K562 (cell line): ENCODE results near the gene MCHR2. TPM values are rescaled to one million over a fixed set of nuclear protein-coding genes. Genes with fewer than 3 reads are reported as not detected.

Experiments used
- ATAC-seq: fragments of 200-7000 bp; cut with Tn5 transposase; 3 replicates; pipeline ENCODE4 v1.9.1; 2020; ENCODE audit warnings: moderate library complexity
- BruUV-seq: library from RNA; stranded (reverse); fragments of 400-500 nt; replicated peaks from 2 replicates; lab custom pipeline; 2021; lab: Mats Ljungman, UMichigan
- CTCF ChIA-PET: fragments of 300-600 bp; formaldehyde crosslinking; extraction: SDS; loops from one replicate; lab custom pipeline; 2021; ENCODE audit warnings: low intra/inter-chr PET ratio; lab: Yijun Ruan, JAX
- POLR2A ChIA-PET: fragments of 300-600, 350-650 bp; sonication (Branson Sonifier 250); formaldehyde crosslinking; extraction: SDS; loops from one replicate; lab custom pipeline; 2021; ENCODE audit warnings: antibody characterized with exemption, inconsistent platforms; lab: Yijun Ruan, JAX
- DNase-seq, 4 experiments: peaks; one replicate each; pipeline versions ENCODE4 v3.0.0 to v3.0.0-alpha.2; 2011 to 2018; ENCODE audit warnings: low spot score in 3 of 4, mixed read lengths in 3 of 4; ENCODE audit errors: extremely low read depth in 1 of 4
- FAIRE-seq: peaks from 2 replicates; lab custom pipeline; 2011; peaks lifted over from hg19 to GRCh38; lab: Jason Lieb, UNC
- H2AFZ ChIP-seq: 2 replicates; pipeline ENCODE4 v1.6.0; 2011; ENCODE audit warnings: low read depth, low read length, control low read depth, inconsistent platforms
- H3K27ac ChIP-seq: fragments of 200-600 bp; 3 replicates; pipeline ENCODE4 v1.8.0; 2011; ENCODE audit warnings: low read depth, mild to moderate bottlenecking, control low read depth, inconsistent platforms, low read length, moderate library complexity, mixed read lengths; ENCODE audit errors: extremely low read depth
- H3K27me3 ChIP-seq, 2 experiments: fragments of 300-600 bp in 1 of 2; 2 replicates in 1 of 2; 3 replicates in 1 of 2; pipeline versions ENCODE4 v1.6.0 to v1.8.0; 2011; ENCODE audit warnings: inconsistent platforms in 2 of 2, low read length in 2 of 2, mild to moderate bottlenecking in 1 of 2, mixed read lengths in 1 of 2, moderate library complexity in 1 of 2; ENCODE audit not compliant: control insufficient read depth in 2 of 2, insufficient read depth in 2 of 2
- H3K36me3 ChIP-seq: fragments of 300-600 bp; 3 replicates; pipeline ENCODE4 v1.8.0; 2011; ENCODE audit warnings: mild to moderate bottlenecking, low read length, inconsistent platforms; ENCODE audit not compliant: control insufficient read depth, insufficient read depth
- H3K4me1 ChIP-seq, 2 experiments: fragments of 200-600 bp in 1 of 2; replicated peaks in 1 of 2; 2 replicates in 1 of 2; 3 replicates in 1 of 2; pipeline versions ENCODE4 v1.5.1 to v1.8.0; 2011; ENCODE audit warnings: inconsistent platforms in 2 of 2, low read length in 2 of 2, mild to moderate bottlenecking in 1 of 2, mixed read lengths in 1 of 2, moderate library complexity in 1 of 2; ENCODE audit not compliant: control insufficient read depth in 2 of 2, insufficient read depth in 2 of 2
- H3K4me2 ChIP-seq: 2 replicates; pipeline ENCODE4 v1.6.1; 2011; ENCODE audit warnings: low read length, control low read depth, inconsistent platforms, mixed read lengths; ENCODE audit not compliant: insufficient read depth
- H3K4me3 ChIP-seq: fragments of 200-600 bp; sonication (generic), shearing (Covaris generic); 2 replicates; pipeline ENCODE4 v1.5.1; 2016; ENCODE audit warnings: control low read depth, inconsistent platforms
- H3K79me2 ChIP-seq: fragments of 200-600 bp; 3 replicates; pipeline ENCODE4 v1.8.0; 2011; ENCODE audit warnings: low read length, inconsistent platforms; ENCODE audit not compliant: control insufficient read depth, insufficient read depth
- H3K9ac ChIP-seq, 2 experiments: 2 replicates each; pipeline versions ENCODE4 v1.6.0 to v1.6.1; 2011; ENCODE audit warnings: low read depth in 2 of 2, low read length in 2 of 2, control low read depth in 1 of 2, inconsistent platforms in 1 of 2, mild to moderate bottlenecking in 1 of 2, mixed read lengths in 1 of 2; ENCODE audit not compliant: insufficient read depth in 1 of 2
- H3K9me1 ChIP-seq: one replicate; pipeline ENCODE4 v1.6.0; 2011; ENCODE audit warnings: inconsistent platforms, mild to moderate bottlenecking, low read length, moderate library complexity; ENCODE audit not compliant: control insufficient read depth, insufficient read depth
- H3K9me3 ChIP-seq: replicated peaks from 2 replicates; pipeline ENCODE4 v1.5.1; 2011; ENCODE audit warnings: low read depth, low read length, inconsistent platforms; ENCODE audit not compliant: control insufficient read depth, insufficient read depth
- H4K20me1 ChIP-seq: replicated peaks from 2 replicates; pipeline ENCODE4 v1.6.1; 2011; ENCODE audit warnings: low read length, inconsistent platforms, mixed read lengths; ENCODE audit not compliant: control insufficient read depth, insufficient read depth
- BRF2 ChIP-seq: IDR thresholded peaks from 3 replicates; pipeline ENCODE4 v1.6.1; 2011; ENCODE audit warnings: borderline replicate concordance, mild to moderate bottlenecking; ENCODE audit not compliant: insufficient read length, insufficient read depth
- FOXA1 ChIP-seq: fragments of 450-650 bp; IDR thresholded peaks from 2 replicates; pipeline ENCODE4 v1.6.1; 2016; ENCODE audit warnings: mild to moderate bottlenecking, borderline replicate concordance
- ID3 ChIP-seq, 2 experiments: fragments of 250-450 bp in 1 of 2; fragments of 450-650 bp in 1 of 2; sonication (Bioruptor Pico) in 1 of 2; IDR thresholded peaks; 2 replicates each; pipeline versions ENCODE4 v1.6.1 to v1.8.0; 2016 to 2021; ENCODE audit warnings: mild to moderate bottlenecking in 2 of 2, moderate library complexity in 2 of 2, missing compliant biosample characterization in 1 of 2, missing genetic modification characterization in 1 of 2
- NFE2L1 ChIP-seq: fragments of 450-650 bp; IDR thresholded peaks from 2 replicates; pipeline ENCODE4 v1.6.1; 2016; ENCODE audit warnings: missing genetic modification characterization, low read depth, mild to moderate bottlenecking, missing compliant biosample characterization, moderate library complexity, borderline replicate concordance
- TAF7 ChIP-seq: fragments of 450-650 bp; IDR thresholded peaks from 2 replicates; pipeline ENCODE4 v1.6.1; 2016; ENCODE audit warnings: missing genetic modification characterization, missing compliant biosample characterization
- ZNF764 ChIP-seq: fragments of 250-450 bp; sonication (Bioruptor Pico); IDR thresholded peaks from 2 replicates; pipeline ENCODE4 v1.4.0; 2020; ENCODE audit warnings: low read depth, mild to moderate bottlenecking, moderate library complexity
- WGBS: fragments of 100-300 bp; shearing (Covaris generic); methylation state at CpG from one replicate; pipeline ENCODE4 v1.1.6; 2016; ENCODE audit warnings: low coverage, mixed read lengths; ENCODE audit not compliant: insufficient coverage; ENCODE audit errors: missing lambda C conversion rate; 5-methylcytosine and 5-hydroxymethylcytosine counted together
- in situ Hi-C: fragments of 300-500 bp; cut with MboI; formaldehyde crosslinking; loops from 4 replicates; pipeline ENCODE4 v1.15.0; 2018; ENCODE audit warnings: inconsistent platforms, mixed read lengths
- intact Hi-C: fragments of 100-400 bp; cut with micrococcal nuclease; formaldehyde crosslinking; loops from 2 replicates; pipeline ENCODE4 v1.14.2; 2022
- polyA plus RNA-seq, 8 experiments: library from polyadenylated mRNA; depleted of rRNA in 4 of 8; stranded (reverse) in 5 of 8; unstranded in 3 of 8; fragments of >200 nt; fragmentation: Nextera tagmentation in 2 of 8; fragmentation: Illumina TruSeq in 1 of 8; extraction: Ambion mirVana in 2 of 8; extraction: Trizol in 1 of 8; gene quantifications; 2 replicates each; pipeline versions ENCODE4 v1.2.1 to v1.2.3, GENCODE V29; 2011 to 2014; ENCODE audit warnings: inconsistent platforms in 1 of 8, missing spikeins in 1 of 8
- total RNA-seq, 7 experiments: library from RNA; depleted of rRNA in 6 of 7; stranded (reverse); fragments of >200 nt in 6 of 7; fragmentation: Illumina TruSeq in 2 of 7; extraction: Trizol in 2 of 7; gene quantifications; 2 replicates each; pipeline versions ENCODE4 v1.2.1 to v1.2.3, GENCODE V29; 2011 to 2021; ENCODE audit warnings: low replicate concordance in 1 of 7
- TF ChIP-seq, protein P1 (sequence below): sonication (generic); formaldehyde crosslinking; IDR thresholded peaks from 2 replicates; pipeline ENCODE4 v1.8.0; 2023; ENCODE audit warnings: missing genetic modification reagents, mild to moderate bottlenecking, borderline replicate concordance
- TF ChIP-seq, protein P2 (sequence below): fragments of 200-800 bp; sonication (Bioruptor generic); IDR thresholded peaks from 2 replicates; pipeline ENCODE4 v1.6.1; 2017; ENCODE audit warnings: missing genetic modification characterization, missing compliant biosample characterization

The MCHR2 gene
- total and polyA plus RNA-seq, 9 of the 15 experiments (the other 6 are each of a cell fraction or from before 2014, with no cell fraction given), result not detected

DNA sequence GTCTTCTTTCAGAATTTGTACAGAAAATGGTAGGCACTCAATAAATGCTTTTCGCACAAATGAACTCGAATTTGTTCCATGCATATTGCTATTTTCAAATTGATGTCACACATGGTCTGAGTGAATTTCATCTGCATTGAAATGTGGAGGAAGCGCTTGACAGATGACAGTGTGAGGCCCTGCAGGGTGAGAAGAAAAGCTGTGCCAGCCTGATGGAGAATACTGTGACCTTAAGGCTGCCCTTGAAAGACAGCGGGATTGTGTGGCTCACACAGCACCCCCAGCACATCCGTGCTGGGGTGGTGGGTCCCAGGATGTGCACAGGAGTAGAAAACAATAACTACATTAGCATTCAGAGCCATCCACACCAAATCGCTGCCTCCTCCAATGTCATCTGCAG, 14.8 kb upstream of the MCHR2 start:
- WGBS, result 2% methylated on average over 6 of the region's 6 CpGs
- Histone ChIP-seq H4K20me1 (no peaks in the 10 kb centered on the region), H3K9me1 (no peaks in the 10 kb centered on the region), H3K4me1 (no peaks in the 10 kb centered on the region), H3K4me2 (no peak overlapping the region), H3K27me3 (no peaks in the 10 kb centered on the region), H3K36me3 (no peaks in the 10 kb centered on the region), H3K27ac (no peak overlapping the region), H3K4me3 (no peak overlapping the region), H2AFZ (no peak overlapping the region), H3K9me3 (no peaks in the 10 kb centered on the region), H3K9ac (no peak overlapping the region), H3K79me2 (no peaks in the 10 kb centered on the region)
- TF ChIP-seq ID3 (CRISPR knock-in tag; IDR thresholded peaks at IDR 0.05), result no peak
- no peak for TF ChIP-seq ID3 (tag; IDR thresholded peaks at IDR 0.05)
- TF ChIP-seq FOXA1, result no peak
- TF ChIP-seq NFE2L1 (tag), result no peak
- TF ChIP-seq TAF7 (tag), result no peak
- TF ChIP-seq, protein P1, sequence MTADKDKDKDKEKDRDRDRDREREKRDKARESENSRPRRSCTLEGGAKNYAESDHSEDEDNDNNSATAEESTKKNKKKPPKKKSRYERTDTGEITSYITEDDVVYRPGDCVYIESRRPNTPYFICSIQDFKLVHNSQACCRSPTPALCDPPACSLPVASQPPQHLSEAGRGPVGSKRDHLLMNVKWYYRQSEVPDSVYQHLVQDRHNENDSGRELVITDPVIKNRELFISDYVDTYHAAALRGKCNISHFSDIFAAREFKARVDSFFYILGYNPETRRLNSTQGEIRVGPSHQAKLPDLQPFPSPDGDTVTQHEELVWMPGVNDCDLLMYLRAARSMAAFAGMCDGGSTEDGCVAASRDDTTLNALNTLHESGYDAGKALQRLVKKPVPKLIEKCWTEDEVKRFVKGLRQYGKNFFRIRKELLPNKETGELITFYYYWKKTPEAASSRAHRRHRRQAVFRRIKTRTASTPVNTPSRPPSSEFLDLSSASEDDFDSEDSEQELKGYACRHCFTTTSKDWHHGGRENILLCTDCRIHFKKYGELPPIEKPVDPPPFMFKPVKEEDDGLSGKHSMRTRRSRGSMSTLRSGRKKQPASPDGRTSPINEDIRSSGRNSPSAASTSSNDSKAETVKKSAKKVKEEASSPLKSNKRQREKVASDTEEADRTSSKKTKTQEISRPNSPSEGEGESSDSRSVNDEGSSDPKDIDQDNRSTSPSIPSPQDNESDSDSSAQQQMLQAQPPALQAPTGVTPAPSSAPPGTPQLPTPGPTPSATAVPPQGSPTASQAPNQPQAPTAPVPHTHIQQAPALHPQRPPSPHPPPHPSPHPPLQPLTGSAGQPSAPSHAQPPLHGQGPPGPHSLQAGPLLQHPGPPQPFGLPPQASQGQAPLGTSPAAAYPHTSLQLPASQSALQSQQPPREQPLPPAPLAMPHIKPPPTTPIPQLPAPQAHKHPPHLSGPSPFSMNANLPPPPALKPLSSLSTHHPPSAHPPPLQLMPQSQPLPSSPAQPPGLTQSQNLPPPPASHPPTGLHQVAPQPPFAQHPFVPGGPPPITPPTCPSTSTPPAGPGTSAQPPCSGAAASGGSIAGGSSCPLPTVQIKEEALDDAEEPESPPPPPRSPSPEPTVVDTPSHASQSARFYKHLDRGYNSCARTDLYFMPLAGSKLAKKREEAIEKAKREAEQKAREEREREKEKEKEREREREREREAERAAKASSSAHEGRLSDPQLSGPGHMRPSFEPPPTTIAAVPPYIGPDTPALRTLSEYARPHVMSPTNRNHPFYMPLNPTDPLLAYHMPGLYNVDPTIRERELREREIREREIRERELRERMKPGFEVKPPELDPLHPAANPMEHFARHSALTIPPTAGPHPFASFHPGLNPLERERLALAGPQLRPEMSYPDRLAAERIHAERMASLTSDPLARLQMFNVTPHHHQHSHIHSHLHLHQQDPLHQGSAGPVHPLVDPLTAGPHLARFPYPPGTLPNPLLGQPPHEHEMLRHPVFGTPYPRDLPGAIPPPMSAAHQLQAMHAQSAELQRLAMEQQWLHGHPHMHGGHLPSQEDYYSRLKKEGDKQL (CRISPR knock-in tag), result no peak
- TF ChIP-seq, protein P2, sequence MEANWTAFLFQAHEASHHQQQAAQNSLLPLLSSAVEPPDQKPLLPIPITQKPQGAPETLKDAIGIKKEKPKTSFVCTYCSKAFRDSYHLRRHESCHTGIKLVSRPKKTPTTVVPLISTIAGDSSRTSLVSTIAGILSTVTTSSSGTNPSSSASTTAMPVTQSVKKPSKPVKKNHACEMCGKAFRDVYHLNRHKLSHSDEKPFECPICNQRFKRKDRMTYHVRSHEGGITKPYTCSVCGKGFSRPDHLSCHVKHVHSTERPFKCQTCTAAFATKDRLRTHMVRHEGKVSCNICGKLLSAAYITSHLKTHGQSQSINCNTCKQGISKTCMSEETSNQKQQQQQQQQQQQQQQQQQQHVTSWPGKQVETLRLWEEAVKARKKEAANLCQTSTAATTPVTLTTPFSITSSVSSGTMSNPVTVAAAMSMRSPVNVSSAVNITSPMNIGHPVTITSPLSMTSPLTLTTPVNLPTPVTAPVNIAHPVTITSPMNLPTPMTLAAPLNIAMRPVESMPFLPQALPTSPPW (CRISPR knock-in tag), result no peak
- no peak for TF ChIP-seq ZNF764 (CRISPR knock-in tag)
- TF ChIP-seq BRF2, result no peak
- no peak for DNase-seq
- intact Hi-C loops, result no loop called here
- FAIRE-seq, result no peak
- POLR2A ChIA-PET, result no interaction called here
- no TSS peak for BruUV-seq
- in situ Hi-C loops, result no loop called here
- CTCF ChIA-PET, result no interaction called here
- no peak for ATAC-seq
